NCI-H146 treated with DMSO at 0.1 percent for 48 hours (cell line): ENCODE data around the gene MMEL1.
"Not testable (repeated sequence)": the region's sequence is repeated elsewhere in the genome, so short reads cannot be mapped to it uniquely, and the experiment has no call there.

Experiments used
- DNase-seq: peaks from one replicate; lab custom pipeline; 2025; ENCODE audit not compliant: unreplicated experiment; lab: John Stamatoyannopoulos, UW

MMEL1 gene

DNA sequence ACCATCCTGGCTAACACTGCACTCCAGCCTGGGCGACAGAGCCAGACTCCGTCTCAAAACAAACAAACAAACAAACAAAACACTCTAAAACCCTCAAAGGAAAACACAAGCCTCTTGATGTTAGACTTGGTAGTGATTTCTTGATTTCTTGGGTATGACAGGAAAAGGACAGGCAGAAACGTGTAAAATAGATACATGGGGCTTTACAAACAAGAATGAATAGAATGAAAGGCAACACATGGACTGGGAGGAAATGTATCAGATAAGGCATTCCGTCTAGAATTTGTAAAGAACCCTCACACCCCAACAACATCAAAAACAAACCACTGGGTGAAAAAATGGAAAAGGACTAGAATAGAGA, 54.1 kb downstream of the MMEL1 start:
- DNase-seq = no peak

GRCh38 chr1:2577565-2578075, 55.2 kb downstream of the MMEL1 start:
- not testable (repeated sequence) for DNase-seq

DNA sequence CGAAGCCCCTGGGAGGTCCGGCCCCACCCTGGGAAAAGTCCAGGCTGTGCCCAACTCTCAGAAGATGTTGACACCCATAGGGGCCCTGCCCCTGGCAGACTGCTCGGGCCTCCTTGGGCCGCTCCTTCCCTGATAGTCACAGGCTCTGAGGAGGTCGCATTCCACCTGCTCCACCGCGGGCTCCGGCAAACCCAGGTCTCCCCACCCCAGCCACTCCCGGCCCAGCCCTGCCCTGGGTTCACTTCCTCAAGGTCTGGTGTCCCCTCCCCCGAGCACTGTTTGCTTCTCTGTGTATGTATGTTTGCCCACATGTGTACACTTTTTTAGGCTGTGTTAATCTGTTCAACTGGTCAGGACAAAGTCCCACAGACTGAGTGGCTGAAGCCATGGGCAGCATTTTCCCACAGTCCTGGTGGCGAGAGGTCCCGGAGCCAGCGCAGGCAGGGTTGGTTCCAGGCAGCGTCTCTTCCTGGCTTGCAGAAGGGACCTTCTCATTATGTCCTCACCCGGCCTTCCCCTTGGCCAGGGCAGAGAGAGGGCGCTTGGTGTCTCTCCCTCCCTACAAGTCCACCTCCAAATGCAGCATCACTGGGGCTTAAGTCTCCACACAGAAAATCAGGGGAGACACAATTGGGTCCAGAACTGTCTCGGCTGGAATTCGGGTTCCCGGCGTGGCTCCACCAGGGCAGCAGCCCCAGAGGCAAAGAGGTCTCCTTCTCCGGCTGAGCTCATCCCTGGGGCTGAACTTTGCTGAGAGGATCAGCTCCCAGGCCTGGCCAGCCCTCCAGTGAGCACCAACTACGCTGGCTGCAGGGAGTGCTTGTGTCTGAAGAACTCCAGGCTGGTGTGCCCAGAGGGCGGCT, 56.8 kb downstream of the MMEL1 start:
- DNase-seq = no peak

DNA sequence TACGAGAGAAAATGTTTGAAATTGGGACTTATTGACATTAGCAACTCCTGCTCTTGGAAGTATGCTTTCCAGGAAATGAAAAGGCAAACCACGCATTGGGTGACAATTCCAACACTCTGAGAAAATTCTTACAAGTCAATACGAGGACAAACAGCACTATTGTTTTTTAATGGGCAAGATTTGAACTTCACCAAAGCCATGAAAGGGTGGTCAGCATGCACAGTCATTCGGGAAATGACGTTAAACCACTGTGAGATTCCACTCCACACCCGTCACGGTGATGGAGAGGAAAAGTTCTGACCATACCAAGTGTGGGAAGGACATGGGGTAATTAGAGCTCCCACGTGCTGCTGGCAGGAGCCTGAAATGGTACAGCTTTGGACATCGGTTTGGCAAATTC, 58.5 kb downstream of the MMEL1 start:
- no peak for DNase-seq

GRCh38 chr1:2573250-2573920, 59.4 kb downstream of the MMEL1 start:
- DNase-seq = no peak

DNA sequence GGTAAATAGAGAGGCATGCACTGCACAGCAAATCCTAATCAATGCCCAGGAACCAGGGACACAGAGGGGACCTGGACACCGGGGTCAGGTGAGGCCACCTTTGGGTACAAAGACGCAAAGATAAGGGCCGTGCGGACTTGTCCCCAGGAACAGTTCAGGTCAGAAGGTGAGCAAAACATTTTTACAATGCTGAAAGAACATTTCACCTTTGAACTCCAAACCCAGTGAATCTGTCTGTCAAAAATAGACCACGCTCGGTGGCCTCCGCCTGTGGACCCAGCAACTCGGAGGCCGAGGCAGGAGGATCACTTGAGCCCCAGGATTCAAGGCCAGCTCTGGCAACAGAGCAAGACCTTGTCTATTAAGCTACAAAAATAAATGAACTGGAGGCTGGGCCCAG, 61.5 kb downstream of the MMEL1 start:
- no peak for DNase-seq

- no peak for DNase-seq
Observed at GRCh38 chr1:2570332-2570731, 62.5 kb downstream of the MMEL1 start.

- not testable (repeated sequence) for DNase-seq
Observed at GRCh38 chr1:2569703-2570102, 63.1 kb downstream of the MMEL1 start.

DNA sequence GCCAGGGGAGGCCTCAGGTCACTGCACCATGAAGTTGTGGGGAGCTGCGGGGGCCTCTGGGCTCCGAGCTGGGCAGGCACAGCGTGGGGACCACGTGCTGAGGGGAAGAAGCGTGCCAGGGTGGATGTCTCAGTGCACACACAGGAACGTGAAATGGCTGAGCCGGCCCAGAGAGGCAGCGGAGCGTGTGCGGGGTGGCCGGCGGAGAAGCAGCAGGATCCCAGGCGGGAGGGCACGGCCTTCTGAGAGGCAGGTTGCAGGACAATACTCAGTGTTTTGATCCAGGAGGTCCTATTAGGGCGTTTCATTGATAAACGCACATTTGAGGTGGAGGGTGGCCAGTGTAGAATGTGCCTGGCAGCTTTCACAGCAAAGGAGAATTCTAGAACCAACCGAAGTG, 63.8 kb downstream of the MMEL1 start:
- DNase-seq = no peak

- not testable (repeated sequence) for DNase-seq
Observed at GRCh38 chr1:2568187-2568816, 64.5 kb downstream of the MMEL1 start.

GRCh38 chr1:2567083-2567679, 65.6 kb downstream of the MMEL1 start:
- no peak for DNase-seq

DNA sequence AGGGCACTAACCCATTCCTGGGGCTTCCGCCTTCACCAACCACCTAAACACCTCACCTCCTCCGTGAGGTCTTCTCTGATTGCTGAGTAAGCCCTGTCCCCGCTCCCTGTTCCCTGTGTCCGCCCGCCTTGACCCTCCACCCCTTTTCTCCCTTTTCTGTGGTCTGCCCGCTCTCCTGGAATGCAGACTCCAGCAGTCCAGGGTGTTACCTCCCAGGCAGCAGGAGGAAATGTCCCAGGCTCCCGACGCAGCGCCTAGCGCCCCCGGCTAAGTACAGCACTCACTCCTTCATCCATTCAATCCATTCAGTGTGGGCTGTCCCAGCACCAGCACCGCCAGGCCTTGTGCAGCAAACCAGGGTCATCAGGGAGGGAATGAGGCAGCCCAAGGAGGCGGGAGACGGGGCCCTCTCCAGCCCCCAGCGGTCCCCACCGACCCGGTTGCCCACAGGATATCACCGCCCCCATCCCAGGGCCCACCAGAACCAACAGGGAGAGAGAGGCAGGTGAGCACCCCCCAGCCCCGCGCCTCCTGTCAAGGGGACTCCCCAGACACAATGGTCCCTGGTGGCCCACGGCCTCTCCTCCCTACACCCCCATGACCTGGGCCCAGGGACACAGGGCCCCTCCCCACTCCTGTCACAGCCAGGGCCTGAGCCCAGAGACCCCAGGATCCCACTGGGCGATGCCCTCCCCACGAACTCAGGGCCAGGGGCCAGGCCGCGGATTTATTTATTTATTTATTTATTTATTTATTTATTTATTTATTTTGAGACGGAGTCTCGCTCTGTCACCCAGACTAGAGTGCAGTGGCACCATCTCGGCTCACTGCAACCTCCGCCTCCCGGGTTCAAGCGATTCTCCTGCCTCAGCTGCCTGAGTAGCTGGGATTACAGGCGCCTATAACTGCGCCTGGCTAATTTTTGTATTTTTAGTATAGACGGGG, 66.4 kb downstream of the MMEL1 start:
- DNase-seq = no peak

DNA sequence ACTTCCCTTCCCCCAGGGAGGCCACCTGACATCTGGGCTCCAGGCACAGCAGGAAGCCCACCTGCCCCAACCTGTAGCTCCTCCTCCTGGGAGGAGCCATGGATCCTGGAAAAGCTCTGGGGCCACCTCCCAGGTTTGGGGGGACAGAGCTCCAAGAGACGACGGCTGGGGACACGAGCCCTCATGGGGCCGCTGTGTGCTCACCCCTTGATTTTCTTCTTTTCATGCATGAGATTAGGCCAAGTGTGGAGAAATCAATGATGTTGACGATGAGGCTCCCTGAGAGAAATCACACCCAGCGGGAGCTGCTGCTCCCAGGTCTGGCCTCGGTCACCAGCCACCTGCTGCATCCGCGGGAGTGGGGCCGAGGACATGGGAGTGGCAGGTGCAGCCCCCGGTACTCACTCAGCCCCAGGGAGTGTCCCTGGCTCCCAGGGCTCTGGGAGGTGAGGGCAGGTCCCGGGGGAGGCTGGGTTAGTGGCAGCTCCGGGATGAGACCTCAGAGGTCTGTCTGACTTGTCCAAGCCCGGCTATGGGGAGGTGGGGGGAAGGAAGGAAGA, 67.9 kb downstream of the MMEL1 start:
- DNase-seq = peak; percentile 20

DNA sequence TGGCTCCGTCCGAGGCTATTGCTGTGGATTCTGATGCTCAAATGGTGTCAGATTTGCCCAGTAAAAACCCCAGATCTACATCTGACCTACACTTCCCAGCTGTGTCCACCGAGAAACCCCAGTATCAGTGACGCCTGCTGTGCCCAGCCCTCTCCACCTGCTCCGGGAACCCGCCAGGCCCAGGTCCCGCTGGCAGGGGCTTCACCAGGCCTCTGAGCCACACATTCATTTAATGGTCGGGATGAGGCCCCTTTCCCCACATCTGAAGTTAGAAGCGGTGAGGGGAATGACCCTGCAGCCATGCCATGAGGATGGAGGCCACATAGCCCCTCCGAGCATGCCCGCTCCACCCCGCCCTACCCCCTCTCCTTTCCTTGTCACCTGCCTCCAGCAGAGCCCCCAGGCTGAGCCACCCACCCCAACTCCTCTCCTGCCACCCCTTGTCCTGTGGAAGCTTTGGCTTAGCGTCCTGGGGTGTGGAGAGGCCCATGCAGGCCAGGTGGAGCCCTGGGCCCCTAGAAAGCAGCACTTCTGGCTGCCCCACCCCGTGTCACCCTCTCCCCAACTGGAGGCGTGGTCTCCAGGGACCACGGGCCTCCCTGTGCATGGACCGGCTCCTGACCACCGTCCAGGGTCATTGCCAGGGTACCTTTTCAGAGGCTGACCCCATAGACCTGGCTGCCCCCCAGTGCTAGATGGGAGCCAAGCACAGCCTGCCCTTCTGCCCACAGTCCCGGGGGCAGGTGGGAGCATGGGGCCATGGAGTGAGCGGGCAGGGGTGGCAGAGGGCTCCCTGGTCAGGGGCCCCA, 68.6 kb downstream of the MMEL1 start:
- DNase-seq = no peak

GRCh38 chr1:2563205-2563604, 69.6 kb downstream of the MMEL1 start:
- no peak for DNase-seq

- no peak for DNase-seq
Observed at GRCh38 chr1:2561898-2562895, 70.6 kb downstream of the MMEL1 start.

DNA sequence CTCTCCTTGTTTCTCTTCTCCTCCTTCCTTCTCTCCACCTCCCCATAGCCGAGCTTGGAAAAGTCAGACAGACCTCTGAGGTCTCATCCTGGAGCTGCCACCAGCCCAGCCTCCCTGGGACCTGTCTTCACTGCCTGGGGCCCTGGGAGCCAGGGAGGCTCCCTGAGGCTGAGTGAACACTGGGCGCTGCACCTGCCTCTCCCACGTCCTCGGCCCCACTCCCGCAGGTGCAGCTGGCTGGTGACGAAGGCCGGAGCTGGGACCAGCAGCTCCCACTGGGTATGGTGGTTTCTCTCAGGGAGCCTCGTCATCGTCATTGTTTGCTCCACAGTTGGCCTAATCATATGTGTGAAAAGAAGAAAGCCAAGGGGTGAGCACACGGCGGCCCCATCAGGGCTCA, 71.4 kb downstream of the MMEL1 start:
- DNase-seq = no peak
